GM12874 (cell line): ENCODE results near the gene ALDH1A2.

Experiments used
- TF ChIP-seq, protein P1 (sequence below): IDR thresholded peaks from 2 replicates; pipeline ENCODE4 v1.5.1; 2011; ENCODE audit warnings: low read depth, mild to moderate bottlenecking, control low read depth, low read length, moderate library complexity; ENCODE audit not compliant: insufficient read depth

ALDH1A2 gene

DNA sequence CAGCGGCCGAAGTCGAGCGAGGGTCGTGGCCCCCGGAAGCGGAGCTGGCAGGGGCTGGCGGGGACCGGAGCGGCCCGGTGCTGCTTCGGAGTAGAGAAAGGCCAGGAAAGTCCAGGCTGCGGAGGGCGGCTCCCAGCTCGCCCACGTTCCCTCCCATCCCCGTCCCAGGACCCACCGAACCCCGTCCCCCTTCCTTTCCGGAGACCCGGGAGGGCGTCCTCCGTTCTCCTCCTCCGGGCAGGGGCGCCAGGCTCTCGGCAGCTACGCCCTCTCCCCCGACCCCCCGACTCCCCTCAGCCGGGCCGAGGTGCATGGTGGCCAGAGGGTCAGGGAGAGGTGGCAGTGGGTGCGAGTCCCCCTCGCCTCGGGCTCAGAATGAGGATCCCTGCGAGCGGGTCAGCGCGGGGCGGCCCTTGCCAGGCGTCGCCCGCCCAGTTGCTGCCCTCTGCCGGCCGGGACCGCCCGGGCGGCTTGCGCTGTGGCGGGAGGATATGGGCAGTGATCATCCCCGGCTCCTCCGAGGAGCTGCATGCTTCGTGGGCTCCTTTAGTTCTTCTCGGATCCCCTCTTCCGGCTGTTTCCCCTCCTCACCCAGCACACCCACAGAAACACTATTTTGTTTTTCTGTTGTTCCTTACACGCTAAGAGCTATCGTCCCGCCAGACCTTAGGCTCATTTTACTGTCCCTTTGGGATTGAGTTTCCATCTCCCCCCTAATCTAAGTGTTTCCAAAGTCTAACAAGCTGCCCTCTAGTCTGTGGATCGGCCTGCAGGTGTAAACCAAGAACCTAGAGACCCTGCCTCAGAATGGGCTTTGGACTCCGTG, 744 bp upstream of the ALDH1A2 start:
- TF ChIP-seq, protein P1, sequence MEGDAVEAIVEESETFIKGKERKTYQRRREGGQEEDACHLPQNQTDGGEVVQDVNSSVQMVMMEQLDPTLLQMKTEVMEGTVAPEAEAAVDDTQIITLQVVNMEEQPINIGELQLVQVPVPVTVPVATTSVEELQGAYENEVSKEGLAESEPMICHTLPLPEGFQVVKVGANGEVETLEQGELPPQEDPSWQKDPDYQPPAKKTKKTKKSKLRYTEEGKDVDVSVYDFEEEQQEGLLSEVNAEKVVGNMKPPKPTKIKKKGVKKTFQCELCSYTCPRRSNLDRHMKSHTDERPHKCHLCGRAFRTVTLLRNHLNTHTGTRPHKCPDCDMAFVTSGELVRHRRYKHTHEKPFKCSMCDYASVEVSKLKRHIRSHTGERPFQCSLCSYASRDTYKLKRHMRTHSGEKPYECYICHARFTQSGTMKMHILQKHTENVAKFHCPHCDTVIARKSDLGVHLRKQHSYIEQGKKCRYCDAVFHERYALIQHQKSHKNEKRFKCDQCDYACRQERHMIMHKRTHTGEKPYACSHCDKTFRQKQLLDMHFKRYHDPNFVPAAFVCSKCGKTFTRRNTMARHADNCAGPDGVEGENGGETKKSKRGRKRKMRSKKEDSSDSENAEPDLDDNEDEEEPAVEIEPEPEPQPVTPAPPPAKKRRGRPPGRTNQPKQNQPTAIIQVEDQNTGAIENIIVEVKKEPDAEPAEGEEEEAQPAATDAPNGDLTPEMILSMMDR = peak; percentile 87

DNA sequence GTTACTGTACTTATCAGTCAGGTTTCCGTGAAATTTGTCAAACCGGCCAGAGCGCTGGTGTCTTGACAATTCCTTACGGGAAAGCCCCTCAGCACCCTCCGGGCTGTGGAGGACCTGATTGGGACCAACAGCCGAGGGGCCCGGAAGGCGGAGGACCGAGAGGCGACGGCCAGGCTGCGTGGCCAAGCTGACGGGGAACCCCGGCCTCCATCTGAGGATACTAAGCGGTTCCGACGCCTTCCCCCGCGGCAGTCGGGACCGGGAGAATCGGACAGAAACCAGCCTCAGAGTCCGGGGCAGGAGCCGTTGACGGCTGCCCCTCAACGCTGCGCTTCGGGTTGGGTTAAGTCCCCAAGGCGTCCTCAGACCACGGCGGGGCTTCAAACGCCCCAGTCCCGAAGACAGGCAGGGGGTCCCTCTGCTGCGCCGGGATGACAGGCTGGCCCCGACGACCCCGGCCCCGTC, 499 bp downstream of the ALDH1A2 start:
- TF ChIP-seq, protein P1 = no peak

DNA sequence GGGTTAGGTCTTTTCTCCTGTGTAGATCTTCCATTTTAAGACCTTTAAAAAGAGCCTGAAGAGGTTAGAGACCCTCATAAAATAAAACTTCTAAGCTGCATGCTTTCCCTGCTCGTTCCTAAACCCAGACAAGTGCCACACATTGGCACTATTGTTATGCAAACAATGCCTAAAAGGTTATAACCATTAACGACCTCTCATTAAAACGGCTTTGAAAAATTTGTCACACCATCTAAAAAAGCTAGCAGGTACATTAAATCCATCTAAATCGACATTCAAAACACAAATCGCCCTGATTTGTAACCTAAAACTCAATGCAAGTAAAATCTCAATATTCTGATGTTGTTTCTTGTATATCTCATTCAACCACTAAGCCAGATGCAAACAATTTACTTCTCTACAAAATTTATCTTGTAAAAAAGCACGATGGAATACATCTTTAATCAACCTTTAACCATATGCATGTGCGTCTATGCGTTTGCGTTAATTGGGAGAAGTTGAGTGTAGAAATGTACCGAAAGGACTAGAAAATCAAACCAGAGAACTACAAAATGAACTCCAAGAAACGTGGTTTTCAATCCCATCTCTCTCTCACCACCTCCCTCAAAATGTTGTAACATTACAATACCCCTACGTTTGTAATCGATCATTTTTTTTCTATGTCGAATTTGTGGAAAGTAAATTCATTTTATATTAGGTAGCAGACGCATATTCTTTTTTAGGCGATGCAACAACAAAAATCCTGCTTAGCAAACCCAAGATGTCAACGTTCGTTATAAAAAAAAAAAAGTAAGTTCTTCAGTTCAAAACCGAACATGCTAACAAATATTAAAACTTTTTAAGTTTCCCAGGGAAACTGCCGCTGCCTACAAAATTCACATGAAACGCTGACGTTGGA, 1.2 kb downstream of the ALDH1A2 start:
- TF ChIP-seq, protein P1 = no peak

DNA sequence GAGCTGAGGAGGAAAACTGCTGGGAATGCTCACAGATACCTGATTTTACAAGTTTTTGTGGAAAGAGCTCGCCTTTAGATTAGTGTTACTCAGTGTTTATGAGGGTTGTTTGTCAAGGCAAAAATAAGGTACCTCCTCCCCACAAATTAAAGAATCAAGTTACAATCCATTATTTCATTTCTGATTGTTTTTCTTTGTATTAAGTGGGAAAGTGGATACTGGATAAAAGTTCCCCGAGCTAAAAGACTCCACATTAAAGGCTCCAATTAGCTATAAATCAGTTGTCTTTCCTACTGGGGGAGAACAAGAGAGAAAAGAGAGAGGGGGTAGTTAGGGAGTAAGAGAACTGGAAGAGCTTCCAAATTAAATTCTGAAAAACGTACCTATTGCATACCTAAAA, 1.9 kb downstream of the ALDH1A2 start:
- TF ChIP-seq, protein P1 = no peak

DNA sequence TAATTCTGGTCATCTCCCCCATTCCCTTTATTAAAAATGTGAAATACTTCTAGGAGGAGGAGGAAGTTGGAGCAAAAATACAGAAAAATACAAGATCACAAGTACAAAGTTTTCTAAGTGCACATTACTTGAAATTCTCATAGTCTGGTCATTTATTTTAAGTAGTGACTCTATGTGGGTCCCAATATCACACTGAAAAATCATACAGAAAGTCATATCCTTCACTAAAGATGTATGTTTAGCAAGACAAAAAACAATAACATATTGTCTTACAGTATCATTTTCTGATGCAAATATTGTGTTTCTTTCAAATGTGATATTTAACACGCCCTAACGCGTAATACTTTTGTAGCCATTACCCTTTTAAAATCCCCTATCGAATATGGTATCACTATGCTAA, 2.5 kb downstream of the ALDH1A2 start:
- TF ChIP-seq, protein P1 = no peak

DNA sequence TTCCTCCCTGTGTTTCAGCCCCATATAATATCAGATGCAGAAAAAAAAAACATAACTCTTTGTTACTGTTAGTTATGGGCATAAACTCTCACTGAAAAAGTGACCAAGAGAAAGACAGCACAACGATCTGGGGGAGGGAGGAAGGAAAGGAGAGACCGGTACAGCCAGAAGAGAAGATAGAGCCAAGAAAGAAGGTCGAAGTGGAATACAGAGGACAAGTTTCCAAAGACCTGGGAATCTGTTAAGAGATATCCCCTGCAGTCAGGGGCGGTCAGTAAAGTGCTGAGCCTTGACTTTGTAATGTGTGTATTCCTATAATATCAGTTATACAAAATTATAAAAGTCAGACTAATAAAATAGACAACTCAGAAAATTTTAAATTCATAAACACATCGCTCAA, 3.3 kb downstream of the ALDH1A2 start:
- TF ChIP-seq, protein P1 = no peak

DNA sequence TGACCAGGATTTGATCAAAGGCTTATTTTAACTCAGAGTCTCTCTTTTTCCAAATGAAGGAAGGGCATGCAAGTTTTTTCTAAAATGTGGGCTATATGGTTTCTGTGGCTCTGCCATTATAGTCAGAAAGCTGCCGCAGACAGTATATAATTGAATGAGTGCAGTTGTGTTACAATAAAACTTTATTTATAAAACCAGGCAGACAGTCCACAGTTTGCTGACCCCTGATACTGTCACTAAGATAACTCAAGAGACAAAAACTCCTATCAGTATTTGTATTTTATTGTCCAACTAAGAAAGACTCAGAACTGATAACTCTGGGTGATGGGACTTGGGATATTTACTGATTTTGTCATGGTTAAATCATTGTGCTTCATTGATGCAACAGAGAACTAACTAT, 4.9 kb downstream of the ALDH1A2 start:
- TF ChIP-seq, protein P1 = no peak
